Loucy (cell line): ENCODE measurements around the gene SCN8A.

Experiments used
- H2AFZ ChIP-seq: fragments of 200-600 bp; sonication (generic); 2 replicates; pipeline ENCODE4 v1.6.0; 2016; ENCODE audit warnings: antibody characterized with exemption, mild to moderate bottlenecking, low read length, moderate library complexity
- H3F3A ChIP-seq: fragments of 200-600 bp; 2 replicates; pipeline ENCODE4 v1.6.0; 2016; ENCODE audit warnings: antibody characterized with exemption, low read depth, mild to moderate bottlenecking
- H3K27me3 ChIP-seq: fragments of 200-600 bp; sonication (generic); 2 replicates; pipeline ENCODE4 v1.6.1; 2014; ENCODE audit warnings: low read length, mild to moderate bottlenecking; ENCODE audit not compliant: insufficient read depth, poor library complexity, severe bottlenecking
- H3K36me3 ChIP-seq: fragments of 200-600 bp; sonication (generic); 2 replicates; pipeline ENCODE4 v1.6.1; 2016; ENCODE audit warnings: low read length; ENCODE audit not compliant: insufficient read depth
- H3K4me1 ChIP-seq: fragments of 200-600 bp; sonication (generic); 2 replicates; pipeline ENCODE4 v1.5.1; 2014; ENCODE audit warnings: low read length, mild to moderate bottlenecking; ENCODE audit not compliant: insufficient read depth, poor library complexity, severe bottlenecking
- H3K4me2 ChIP-seq: fragments of 200-600 bp; sonication (generic); 2 replicates; pipeline ENCODE4 v1.6.0; 2014; ENCODE audit warnings: antibody characterized with exemption, low read length, low read depth, mild to moderate bottlenecking; ENCODE audit not compliant: poor library complexity, severe bottlenecking
- H3K4me3 ChIP-seq: fragments of 200-600 bp; sonication (generic); 2 replicates; pipeline ENCODE4 v1.5.1; 2014; ENCODE audit warnings: low read length, mild to moderate bottlenecking, mixed read lengths; ENCODE audit not compliant: poor library complexity, severe bottlenecking
- H3K79me2 ChIP-seq: fragments of 200-600 bp; sonication (generic); 2 replicates; pipeline ENCODE4 v1.6.1; 2014; ENCODE audit warnings: low read length; ENCODE audit not compliant: insufficient read depth
- H3K9ac ChIP-seq: fragments of 200-600 bp; sonication (generic); 2 replicates; pipeline ENCODE4 v1.6.0; 2014; ENCODE audit warnings: mild to moderate bottlenecking, low read depth, low read length, moderate library complexity; ENCODE audit not compliant: poor library complexity, severe bottlenecking
- H3K9me2 ChIP-seq: fragments of 200-600 bp; sonication (generic); replicated peaks from 2 replicates; pipeline ENCODE4 v1.6.1; 2016; ENCODE audit warnings: low read depth, low read length, mixed read lengths
- H3K9me3 ChIP-seq: fragments of 200-600 bp; sonication (generic); 2 replicates; pipeline ENCODE4 v1.6.1; 2014; ENCODE audit warnings: mild to moderate bottlenecking, antibody characterized with exemption, low read length, low read depth; ENCODE audit not compliant: insufficient read depth
- H4K20me1 ChIP-seq: fragments of 200-600 bp; sonication (generic); 2 replicates; pipeline ENCODE4 v1.6.0; 2014; ENCODE audit warnings: antibody characterized with exemption, low read length, mild to moderate bottlenecking; ENCODE audit not compliant: insufficient read depth, poor library complexity, severe bottlenecking
- EZH2phosphoT487 ChIP-seq: fragments of 200-600 bp; IDR thresholded peaks from 2 replicates; pipeline ENCODE4 v1.6.1; 2018; ENCODE audit warnings: antibody characterized with exemption, mild to moderate bottlenecking, moderate library complexity, borderline replicate concordance
- TF ChIP-seq, protein P1 (sequence below): fragments of 200-600 bp; sonication (generic); conservative IDR thresholded peaks from 2 replicates; pipeline ENCODE4 v1.5.1; 2014; ENCODE audit warnings: mild to moderate bottlenecking, antibody characterized with exemption, low read length

SCN8A gene

DNA sequence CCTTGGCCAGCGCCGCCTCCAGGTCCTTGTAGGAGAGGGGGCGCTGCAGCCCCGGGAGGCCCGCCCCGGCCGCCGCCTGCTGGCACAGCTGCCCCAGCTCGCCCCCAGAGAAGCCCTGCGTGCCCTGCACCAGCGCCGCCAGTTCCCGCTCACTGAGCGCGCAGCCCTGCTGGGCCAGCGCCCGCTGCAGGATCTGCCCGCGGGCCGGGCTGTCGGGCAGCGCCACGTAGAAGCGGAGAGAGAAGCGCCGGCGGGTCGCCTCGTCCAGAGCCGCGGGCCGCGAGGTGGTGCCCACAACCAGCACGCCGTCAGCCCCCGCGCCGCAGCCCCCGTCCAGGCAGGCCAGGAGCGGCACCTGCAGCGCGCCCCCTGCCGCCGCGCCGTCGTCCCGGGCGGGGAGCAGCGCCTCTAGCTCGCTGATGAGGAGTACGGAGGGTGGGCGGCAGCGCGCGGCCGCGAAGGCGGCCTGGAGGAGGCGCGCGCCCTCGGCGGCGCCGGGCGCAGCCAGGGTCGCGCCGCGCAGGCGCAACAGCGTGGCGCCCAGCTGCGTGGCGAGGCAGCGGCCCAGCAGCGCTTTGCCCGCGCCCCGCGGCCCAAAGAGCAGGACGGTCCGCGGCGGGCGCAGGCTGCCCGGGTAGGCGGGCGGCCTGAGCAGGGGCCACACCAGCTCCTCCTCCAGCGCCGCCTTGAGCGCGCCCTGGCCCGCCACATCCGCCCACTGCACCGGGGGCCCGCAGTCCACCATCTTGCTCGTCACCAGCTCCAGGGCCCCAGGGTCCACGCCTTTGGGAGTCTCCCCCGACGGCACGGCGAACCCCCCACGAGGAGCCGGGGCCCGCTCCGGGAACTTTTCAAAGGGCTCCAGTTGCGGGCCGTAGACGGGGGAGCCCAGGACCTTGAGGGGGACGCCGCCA lies 229.8 kb downstream of the SCN8A start:
- peaks cover 8% of the 10 kb centered on the region for H4K20me1 ChIP-seq
- peak overlapping the region; percentile 99 for H3K9ac ChIP-seq
- no peaks in the 10 kb centered on the region for H3K27me3 ChIP-seq
- no peaks in the 10 kb centered on the region for H3K36me3 ChIP-seq
- peak overlapping the region; percentile 90 for H2AFZ ChIP-seq
- peaks cover 35% of the 10 kb centered on the region; the same call in 1 of the 2 replicates for H3K79me2 ChIP-seq
- TF ChIP-seq, protein P1, sequence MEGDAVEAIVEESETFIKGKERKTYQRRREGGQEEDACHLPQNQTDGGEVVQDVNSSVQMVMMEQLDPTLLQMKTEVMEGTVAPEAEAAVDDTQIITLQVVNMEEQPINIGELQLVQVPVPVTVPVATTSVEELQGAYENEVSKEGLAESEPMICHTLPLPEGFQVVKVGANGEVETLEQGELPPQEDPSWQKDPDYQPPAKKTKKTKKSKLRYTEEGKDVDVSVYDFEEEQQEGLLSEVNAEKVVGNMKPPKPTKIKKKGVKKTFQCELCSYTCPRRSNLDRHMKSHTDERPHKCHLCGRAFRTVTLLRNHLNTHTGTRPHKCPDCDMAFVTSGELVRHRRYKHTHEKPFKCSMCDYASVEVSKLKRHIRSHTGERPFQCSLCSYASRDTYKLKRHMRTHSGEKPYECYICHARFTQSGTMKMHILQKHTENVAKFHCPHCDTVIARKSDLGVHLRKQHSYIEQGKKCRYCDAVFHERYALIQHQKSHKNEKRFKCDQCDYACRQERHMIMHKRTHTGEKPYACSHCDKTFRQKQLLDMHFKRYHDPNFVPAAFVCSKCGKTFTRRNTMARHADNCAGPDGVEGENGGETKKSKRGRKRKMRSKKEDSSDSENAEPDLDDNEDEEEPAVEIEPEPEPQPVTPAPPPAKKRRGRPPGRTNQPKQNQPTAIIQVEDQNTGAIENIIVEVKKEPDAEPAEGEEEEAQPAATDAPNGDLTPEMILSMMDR = peak; percentile 67
- TF ChIP-seq EZH2phosphoT487 = no peak
- H3K9me2 ChIP-seq = no peaks in the 10 kb centered on the region
- peaks cover 25% of the 10 kb centered on the region for H3K4me1 ChIP-seq
- peak overlapping the region; percentile 87 for H3K4me2 ChIP-seq
- H3K9me3 ChIP-seq = no peaks in the 10 kb centered on the region
- peak overlapping the region; percentile 98 for H3K4me3 ChIP-seq
- H3F3A ChIP-seq = 0 out of 2 replicates have a peak, but pooled peaks cover 6% of the 10 kb centered on the region

DNA sequence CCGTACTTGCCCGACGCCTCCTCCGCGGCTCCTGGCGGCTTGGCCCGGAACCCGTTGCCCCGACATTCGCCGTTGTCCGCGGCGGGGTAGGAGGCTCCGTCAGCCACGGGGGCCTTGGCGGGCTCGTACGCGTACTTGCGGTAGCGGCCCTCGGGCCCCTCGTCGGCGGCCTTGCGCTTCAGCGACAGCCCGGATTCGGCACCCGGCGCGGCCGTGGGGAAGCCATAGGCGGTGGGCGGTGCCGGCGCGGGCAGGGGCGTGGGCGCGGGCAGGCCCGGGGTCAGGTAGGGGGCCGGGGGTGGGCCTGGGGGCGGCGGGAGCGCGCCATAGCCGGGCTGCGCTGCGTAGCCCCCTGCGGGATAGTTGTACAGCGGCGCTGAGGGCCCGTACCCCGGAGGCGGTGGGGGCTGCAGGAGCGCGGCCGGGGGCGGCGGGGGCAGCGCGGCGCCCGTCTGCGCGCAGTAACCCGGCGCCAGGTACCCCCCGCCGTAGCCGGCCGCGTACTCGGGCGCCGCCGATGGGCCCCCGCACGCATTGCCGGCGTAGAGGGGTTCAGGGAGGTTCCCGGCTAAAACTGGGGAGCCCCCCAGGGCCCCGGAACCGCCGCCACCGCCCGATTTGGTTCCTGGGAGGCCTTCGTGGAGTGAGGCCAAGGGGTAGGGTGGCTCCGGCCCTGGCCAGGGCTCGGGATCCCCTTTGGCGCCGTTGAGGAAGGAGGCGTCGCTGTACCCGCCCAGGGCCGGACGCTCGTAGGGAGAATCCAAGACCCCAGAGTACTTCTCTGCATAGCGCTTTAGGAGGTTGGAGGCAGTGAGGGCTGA lies 230.6 kb downstream of the SCN8A start:
- Histone ChIP-seq H3K9ac (peak overlapping the region; percentile 99), H3K79me2 (peaks cover 35% of the 10 kb centered on the region; the same call in 1 of the 2 replicates), H3K27me3 (no peaks in the 10 kb centered on the region), H3K9me3 (no peaks in the 10 kb centered on the region), H3K4me2 (peak overlapping the region; percentile 87), H2AFZ (peak overlapping the region; percentile 90), H3K9me2 (no peaks in the 10 kb centered on the region), H3K4me3 (peak overlapping the region; percentile 98), H4K20me1 (peaks cover 8% of the 10 kb centered on the region), H3F3A (0 out of 2 replicates have a peak, but pooled peaks cover 6% of the 10 kb centered on the region), H3K36me3 (no peaks in the 10 kb centered on the region), H3K4me1 (peaks cover 25% of the 10 kb centered on the region)
- no peak for TF ChIP-seq EZH2phosphoT487
- TF ChIP-seq, protein P1 = peak; percentile 24

- H3K4me3 ChIP-seq = peak overlapping the region; percentile 98
- H3K9ac ChIP-seq = peak overlapping the region; percentile 99
- no peaks in the 10 kb centered on the region for H3K9me2 ChIP-seq
- no peak overlapping the region for H2AFZ ChIP-seq
- H3K9me3 ChIP-seq = no peaks in the 10 kb centered on the region
- 0 out of 2 replicates have a peak, but pooled peaks cover 6% of the 10 kb centered on the region for H3F3A ChIP-seq
- TF ChIP-seq, protein P1 = no peak
- TF ChIP-seq EZH2phosphoT487 = no peak
- H3K4me1 ChIP-seq = peaks cover 31% of the 10 kb centered on the region
- peaks cover 35% of the 10 kb centered on the region; the same call in 1 of the 2 replicates for H3K79me2 ChIP-seq
- H3K36me3 ChIP-seq = no peaks in the 10 kb centered on the region
- peak overlapping the region; percentile 87 for H3K4me2 ChIP-seq
- peaks cover 8% of the 10 kb centered on the region for H4K20me1 ChIP-seq
- H3K27me3 ChIP-seq = no peaks in the 10 kb centered on the region
Measured at GRCh38 chr12:51822261-51822616, 231.2 kb downstream of the SCN8A start.
